Smooth muscle cell of the umbilical artery (primary cell): ENCODE measurements around the gene ARCN1. TPM values are rescaled to one million over a fixed set of nuclear protein-coding genes. Genes with fewer than 3 reads are reported as not detected.

ENCODE experiments used
- total RNA-seq: library from RNA; depleted of rRNA; stranded (reverse); fragments of >200 nt; gene quantifications from 2 replicates; pipeline ENCODE4 v1.2.3, GENCODE V29; 2014

ARCN1 gene
- 201 and 317 TPM in 2 replicates for total RNA-seq

DNA sequence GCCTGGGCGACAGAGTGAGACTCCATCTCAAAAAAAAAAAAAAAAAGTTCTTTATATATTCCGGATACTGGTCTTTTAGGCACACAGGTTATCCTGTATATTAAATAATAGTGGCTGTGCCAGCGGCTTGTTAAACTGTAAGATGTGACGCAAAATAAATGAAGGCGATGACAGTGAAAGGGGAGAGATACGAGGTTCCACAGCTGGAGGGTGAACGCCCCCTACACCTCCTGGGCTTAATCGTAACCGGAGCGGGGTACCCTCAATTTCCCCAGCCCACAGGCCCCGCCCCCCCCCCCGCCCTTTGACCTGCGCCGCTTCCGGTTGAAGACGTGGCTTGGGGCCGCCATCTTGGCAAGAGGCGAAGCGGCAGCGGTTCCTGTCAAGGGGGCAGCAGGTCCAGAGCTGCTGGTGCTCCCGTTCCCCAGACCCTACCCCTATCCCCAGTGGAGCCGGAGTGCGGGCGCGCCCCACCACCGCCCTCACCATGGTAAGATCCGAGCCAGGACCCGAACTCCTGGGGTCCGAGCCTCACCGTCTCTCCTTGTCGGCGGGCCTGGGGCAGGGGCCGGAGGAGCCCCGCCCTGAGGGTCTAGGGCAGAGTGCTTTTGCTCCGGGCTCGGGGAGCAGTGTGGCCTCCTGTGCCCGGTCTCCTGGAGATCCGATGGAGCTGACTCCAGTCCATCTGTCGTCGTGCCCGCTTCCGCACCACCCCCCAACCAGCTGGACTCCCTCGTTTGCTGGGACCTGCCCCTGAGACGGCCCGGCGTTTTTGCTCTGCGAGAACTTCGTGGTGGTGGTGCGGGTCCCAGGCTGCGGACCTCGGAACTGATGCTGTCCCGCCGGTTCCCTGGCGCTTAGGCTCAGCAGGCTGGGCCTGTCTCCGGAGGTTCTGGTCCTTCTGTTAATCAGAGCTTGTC, at the start of gene ARCN1:
Gene ARCN1 (plus strand): TSS at position 349 of the 920 bp plus-strand sequence. CDS start 139 bp downstream, at position 488.

DNA sequence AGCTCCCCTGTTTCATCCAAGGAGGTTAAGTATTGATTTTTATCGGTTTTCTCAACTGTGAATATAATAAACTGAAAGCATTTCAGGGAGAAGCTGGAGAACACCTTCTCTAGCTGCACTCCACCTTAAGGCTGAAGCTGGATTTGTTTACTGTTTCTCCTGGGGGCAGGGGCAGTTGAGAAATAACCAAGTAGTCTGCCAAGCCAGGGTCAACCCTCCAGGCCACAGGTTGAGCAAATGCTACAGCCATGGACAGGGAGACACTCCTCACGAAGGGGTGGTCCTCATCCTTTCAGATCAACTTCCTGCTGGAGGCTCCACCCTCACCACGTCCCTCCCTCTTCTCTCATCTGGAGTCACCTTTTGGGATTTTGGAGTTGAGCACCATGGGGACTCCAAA, 45.1 kb upstream of the ARCN1 start, which contains the start of gene TTC36:
Gene TTC36 (plus strand): TSS at position 366 of the 400 bp plus-strand sequence. CDS start 21 bp downstream, at position 387.

DNA sequence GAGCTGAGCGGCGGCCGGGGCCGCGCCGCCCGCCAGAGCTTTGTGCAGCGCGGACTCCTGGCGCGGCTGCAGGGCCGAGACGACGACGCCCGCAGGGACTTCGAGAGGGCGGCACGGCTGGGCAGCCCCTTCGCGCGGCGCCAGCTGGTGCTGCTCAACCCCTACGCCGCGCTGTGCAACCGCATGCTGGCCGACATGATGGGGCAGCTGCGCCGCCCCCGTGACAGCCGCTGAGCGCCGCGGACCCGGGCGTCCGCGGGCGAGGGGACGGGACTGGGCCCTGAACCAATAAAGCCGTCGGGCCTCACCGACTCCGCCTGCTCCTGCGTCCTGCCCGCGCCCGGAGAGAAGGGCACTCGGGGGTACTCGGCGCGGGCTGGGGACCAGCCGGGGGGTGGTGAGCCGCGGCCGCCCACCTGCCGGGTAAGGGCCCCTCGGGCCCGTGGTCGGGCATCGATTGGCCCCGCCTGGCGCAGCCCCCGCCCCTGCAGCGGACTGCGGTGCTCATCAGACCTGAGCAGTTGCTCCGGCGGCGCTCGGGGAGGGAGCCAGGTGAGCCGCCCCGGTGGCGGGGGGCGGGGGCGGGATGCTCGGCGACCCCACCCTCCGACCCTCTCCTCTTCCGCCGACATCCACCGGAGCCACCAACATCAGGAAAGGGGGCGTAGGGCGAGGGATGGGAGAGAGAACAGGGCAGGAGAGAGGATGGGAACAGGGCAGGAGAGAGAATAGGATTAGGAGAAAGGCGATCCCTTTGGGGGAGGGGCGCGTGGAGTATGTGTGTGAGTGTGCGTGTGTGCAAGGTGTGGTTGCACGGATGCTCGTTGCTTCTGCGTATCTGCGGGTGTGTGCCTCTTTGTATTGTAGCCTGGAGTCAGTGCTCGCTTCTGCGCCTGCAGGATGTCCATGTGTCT, 41.3 kb upstream of the ARCN1 start, which contains the start of gene TMEM25:
Gene TMEM25 (plus strand): TSS at position 510 of the 914 bp plus-strand sequence. CDS start 610 bp downstream, outside the sequence.

DNA sequence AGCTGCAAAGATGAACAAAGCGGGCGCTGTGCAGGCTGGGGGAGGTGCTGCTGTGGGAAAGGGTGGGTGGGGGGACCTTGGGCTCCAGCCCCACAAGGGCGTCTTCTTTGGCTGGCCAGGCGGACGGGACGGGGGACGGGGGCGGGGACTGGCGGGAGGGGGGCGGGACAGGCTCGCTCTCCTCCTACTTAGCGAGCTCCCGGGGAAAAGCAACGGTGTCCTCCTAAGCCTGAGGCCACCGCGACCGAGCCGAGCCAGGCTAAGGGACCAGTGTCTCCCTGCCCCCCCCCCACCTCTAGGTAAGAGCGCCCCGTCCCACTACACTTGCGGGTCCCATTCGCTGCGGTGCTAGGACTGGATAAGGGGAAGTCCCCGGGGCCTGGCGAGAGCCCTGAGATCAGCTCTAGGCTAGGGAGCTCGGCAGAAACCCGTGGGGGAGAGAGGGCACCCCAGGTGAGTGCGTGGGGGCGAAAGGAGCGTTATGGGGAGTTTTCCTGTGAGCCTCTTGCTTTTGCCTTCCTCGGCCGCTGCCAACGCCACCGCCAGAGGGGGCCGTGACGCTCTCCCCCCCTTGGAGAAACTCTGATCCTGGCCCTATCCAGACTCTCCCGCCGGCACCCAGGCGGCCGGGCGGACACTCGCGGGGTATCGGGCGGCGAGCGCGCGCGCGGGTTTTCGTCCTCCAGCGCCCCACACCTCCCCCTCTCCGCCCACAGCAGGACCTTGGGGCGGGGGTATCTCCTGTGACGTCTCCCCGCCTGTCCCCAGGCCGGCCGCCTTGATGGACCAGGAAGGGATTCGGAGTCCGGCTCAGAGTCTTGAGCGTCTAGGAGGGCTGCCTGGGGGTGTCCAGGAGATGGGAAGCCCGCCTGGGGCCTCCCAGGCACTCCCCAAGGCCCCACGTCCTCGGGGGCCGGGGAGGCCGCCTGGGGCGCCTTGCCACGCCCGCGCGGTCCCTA, 35.5 kb downstream of the ARCN1 start, which contains the start of gene PHLDB1:
Gene PHLDB1 (plus strand): TSS at position 215 of the 959 bp plus-strand sequence. CDS start 6,222 bp downstream, outside the sequence.

Other genes with a start within 250 kb of the ARCN1 start
- not detected in 2 replicates for gene CD3D, start 229.7 kb upstream of the ARCN1 start, total RNA-seq
- not detected in 2 replicates for gene CD3G, start 228.1 kb upstream of the ARCN1 start, total RNA-seq
- gene UBE4A, start 212.8 kb upstream of the ARCN1 start, total RNA-seq = 37.4 and 42.0 TPM in 2 replicates
- 24.6 and 34.7 TPM in 2 replicates for gene ATP5MG, start 170.8 kb upstream of the ARCN1 start, total RNA-seq
- gene KMT2A, start 135.9 kb upstream of the ARCN1 start, total RNA-seq = 27.3 and 55.5 TPM in 2 replicates
- gene TTC36, start 44.9 kb upstream of the ARCN1 start, total RNA-seq = 0.59 and 1.2 TPM in 2 replicates
- gene TMEM25, start 41.2 kb upstream of the ARCN1 start, total RNA-seq = 23.2 and 40.3 TPM in 2 replicates
- 18.2 and 24.3 TPM in 2 replicates for gene IFT46, start 6.5 kb upstream of the ARCN1 start, total RNA-seq
- gene PHLDB1, start 35.2 kb downstream of the ARCN1 start, total RNA-seq = 96.2 and 140 TPM in 2 replicates
- not detected in 2 replicates for gene TREH, start 107.2 kb downstream of the ARCN1 start, total RNA-seq
- gene DDX6, start 218.8 kb downstream of the ARCN1 start, total RNA-seq = 125 and 215 TPM in 2 replicates